Measurements from ENCODE around the gene WDR62.

WDR62 gene

GRCh38 chr19:36101550-36102327 is 47.0 kb downstream of the WDR62 start:
- Histone ChIP-seq H3K4me3 (ENCODE audit: low read depth, low read length) (no peak overlapping the region), H3K9ac (ENCODE audit: low read depth, low read length) (no peak overlapping the region), H3K27ac (ENCODE audit: low read depth, low read length) (no peak overlapping the region), H3K4me1 (ENCODE audit: control insufficient read depth, insufficient read depth, low read length) (no peaks in the 10 kb centered on the region), H3K36me3 (ENCODE audit: control insufficient read depth, insufficient read depth, low read length) (peaks cover 81% of the 10 kb centered on the region), H3K9me3 (ENCODE audit: control insufficient read depth, insufficient read depth, low read length) (no peaks in the 10 kb centered on the region), H3K27me3 (ENCODE audit: control insufficient read depth, insufficient read depth, low read length) (no peaks in the 10 kb centered on the region)

DNA sequence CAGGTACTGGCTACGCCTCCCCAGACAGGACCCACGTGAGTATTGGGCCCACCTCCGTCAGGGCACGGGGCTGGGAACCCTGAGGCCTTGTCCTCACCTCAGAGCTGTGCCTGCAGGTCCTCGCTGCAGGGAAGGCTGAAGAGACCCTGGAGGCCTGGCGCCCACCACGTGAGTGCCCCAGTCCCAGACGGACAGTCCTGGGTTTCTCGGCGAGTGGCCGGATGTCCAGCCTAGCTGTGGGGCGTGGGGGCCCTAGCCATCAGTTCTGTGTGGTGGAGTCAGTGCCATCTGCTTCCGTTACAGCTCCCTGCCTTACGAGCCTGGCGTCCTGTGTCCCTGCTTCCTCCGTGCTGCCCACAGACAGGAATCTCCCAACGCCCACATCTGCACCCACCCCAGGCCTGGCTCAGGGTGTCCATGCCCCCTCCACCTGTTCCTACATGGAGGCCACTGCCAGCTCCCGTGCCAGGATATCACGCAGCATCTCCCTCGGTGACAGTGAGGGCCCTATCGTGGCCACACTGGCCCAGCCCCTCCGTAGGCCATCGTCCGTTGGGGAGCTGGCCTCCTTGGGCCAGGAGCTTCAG is 48.4 kb downstream of the WDR62 start:
- H3K9ac ChIP-seq (ENCODE audit: low read depth, low read length): no peak overlapping the region
- H3K4me3 ChIP-seq (ENCODE audit: low read depth, low read length): no peak overlapping the region
- no peaks in the 10 kb centered on the region for H3K27me3 ChIP-seq (ENCODE audit: control insufficient read depth, insufficient read depth, low read length)
- H3K27ac ChIP-seq (ENCODE audit: low read depth, low read length): no peak overlapping the region
- no peaks in the 10 kb centered on the region for H3K4me1 ChIP-seq (ENCODE audit: control insufficient read depth, insufficient read depth, low read length)
- peaks cover 74% of the 10 kb centered on the region for H3K36me3 ChIP-seq (ENCODE audit: control insufficient read depth, insufficient read depth, low read length)
- H3K9me3 ChIP-seq (ENCODE audit: control insufficient read depth, insufficient read depth, low read length): no peaks in the 10 kb centered on the region

DNA sequence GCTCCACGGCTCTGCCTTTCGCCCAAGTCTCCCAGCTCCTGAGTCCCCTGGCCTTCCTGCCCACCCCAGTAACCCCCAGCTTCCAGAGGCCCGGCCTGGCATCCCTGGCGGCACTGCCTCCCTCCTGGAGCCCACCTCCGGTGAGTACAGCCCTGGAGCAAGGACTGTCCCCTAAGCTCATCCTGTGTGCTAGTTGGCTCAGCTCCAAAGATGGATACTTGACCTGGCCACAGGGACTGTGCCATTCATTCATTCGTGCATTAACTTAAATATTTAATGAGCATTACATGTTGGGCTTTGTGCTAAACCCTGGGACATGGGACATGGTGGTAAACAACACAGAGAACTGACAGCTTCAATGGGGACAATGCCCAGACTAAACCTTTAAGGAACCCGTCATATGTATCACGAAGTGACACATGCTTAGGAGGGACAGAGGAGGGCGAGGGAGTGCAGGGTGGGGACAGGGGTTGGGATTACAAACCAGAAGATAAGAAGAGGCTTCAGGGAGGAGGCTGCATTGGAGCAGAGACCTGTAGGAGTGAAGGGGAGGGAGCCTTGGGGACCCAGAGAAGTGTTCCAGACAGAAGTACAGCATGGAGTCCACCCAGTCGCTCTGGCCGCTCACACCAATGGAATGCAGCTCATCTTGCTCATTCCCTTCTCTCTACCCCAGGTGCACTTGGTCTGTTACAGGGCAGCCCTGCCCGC is 49.3 kb downstream of the WDR62 start:
- Histone ChIP-seq H3K36me3 (ENCODE audit: control insufficient read depth, insufficient read depth, low read length) (peaks cover 70% of the 10 kb centered on the region), H3K9me3 (ENCODE audit: control insufficient read depth, insufficient read depth, low read length) (no peaks in the 10 kb centered on the region), H3K27ac (ENCODE audit: low read depth, low read length) (no peak overlapping the region), H3K9ac (ENCODE audit: low read depth, low read length) (no peak overlapping the region), H3K4me1 (ENCODE audit: control insufficient read depth, insufficient read depth, low read length) (no peaks in the 10 kb centered on the region), H3K27me3 (ENCODE audit: control insufficient read depth, insufficient read depth, low read length) (no peaks in the 10 kb centered on the region), H3K4me3 (ENCODE audit: low read depth, low read length) (no peak overlapping the region)

DNA sequence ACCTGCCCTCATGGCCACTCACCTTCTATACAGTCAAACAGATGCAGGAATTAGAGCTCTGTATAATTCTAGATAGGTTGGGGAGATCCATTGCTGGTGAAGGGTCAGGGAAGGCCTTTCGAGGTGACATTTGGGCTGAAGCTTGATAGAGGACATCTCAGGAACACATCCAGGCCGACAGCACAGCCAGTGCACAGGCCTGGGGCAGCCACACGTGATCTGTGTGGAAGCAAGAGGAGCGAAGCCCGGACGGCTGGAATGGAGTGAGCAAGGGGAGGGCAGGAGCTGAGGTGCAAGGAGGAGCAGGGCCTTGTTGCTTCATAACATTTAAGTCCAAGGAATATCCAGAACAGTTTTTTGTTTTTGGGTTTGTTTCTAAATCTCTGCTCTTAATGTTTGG is 51.7 kb downstream of the WDR62 start:
- H3K4me3 ChIP-seq (ENCODE audit: low read depth, low read length): no peak overlapping the region

GRCh38 chr19:36106991-36107390 is 52.3 kb downstream of the WDR62 start:
- H3K27me3 ChIP-seq (ENCODE audit: control insufficient read depth, insufficient read depth, low read length): no peaks in the 10 kb centered on the region
- H3K36me3 ChIP-seq (ENCODE audit: control insufficient read depth, insufficient read depth, low read length): peaks cover 41% of the 10 kb centered on the region
- peaks cover 13% of the 10 kb centered on the region for H3K4me1 ChIP-seq (ENCODE audit: control insufficient read depth, insufficient read depth, low read length)
- no peak overlapping the region for H3K9ac ChIP-seq (ENCODE audit: low read depth, low read length)
- H3K27ac ChIP-seq (ENCODE audit: low read depth, low read length): no peak overlapping the region
- no peaks in the 10 kb centered on the region for H3K9me3 ChIP-seq (ENCODE audit: control insufficient read depth, insufficient read depth, low read length)
- no peak overlapping the region for H3K4me3 ChIP-seq (ENCODE audit: low read depth, low read length)

More for the DNA sequence above, 51.7 kb downstream of the WDR62 start:
- Histone ChIP-seq H3K4me1 (ENCODE audit: control insufficient read depth, insufficient read depth, low read length) (peaks cover 11% of the 10 kb centered on the region), H3K27me3 (ENCODE audit: control insufficient read depth, insufficient read depth, low read length) (no peaks in the 10 kb centered on the region), H3K27ac (ENCODE audit: low read depth, low read length) (no peak overlapping the region), H3K9me3 (ENCODE audit: control insufficient read depth, insufficient read depth, low read length) (no peaks in the 10 kb centered on the region), H3K9ac (ENCODE audit: low read depth, low read length) (no peak overlapping the region), H3K36me3 (ENCODE audit: control insufficient read depth, insufficient read depth, low read length) (peaks cover 46% of the 10 kb centered on the region)

- no peak overlapping the region for H3K27ac ChIP-seq (ENCODE audit: low read depth, low read length)
- no peak overlapping the region for H3K9ac ChIP-seq (ENCODE audit: low read depth, low read length)
- H3K4me3 ChIP-seq (ENCODE audit: low read depth, low read length): no peak overlapping the region
- H3K36me3 ChIP-seq (ENCODE audit: control insufficient read depth, insufficient read depth, low read length): peaks cover 39% of the 10 kb centered on the region
- H3K4me1 ChIP-seq (ENCODE audit: control insufficient read depth, insufficient read depth, low read length): peaks cover 13% of the 10 kb centered on the region
- H3K9me3 ChIP-seq (ENCODE audit: control insufficient read depth, insufficient read depth, low read length): no peaks in the 10 kb centered on the region
- H3K27me3 ChIP-seq (ENCODE audit: control insufficient read depth, insufficient read depth, low read length): no peaks in the 10 kb centered on the region
Measured at GRCh38 chr19:36108684-36109083, 54.0 kb downstream of the WDR62 start.

DNA sequence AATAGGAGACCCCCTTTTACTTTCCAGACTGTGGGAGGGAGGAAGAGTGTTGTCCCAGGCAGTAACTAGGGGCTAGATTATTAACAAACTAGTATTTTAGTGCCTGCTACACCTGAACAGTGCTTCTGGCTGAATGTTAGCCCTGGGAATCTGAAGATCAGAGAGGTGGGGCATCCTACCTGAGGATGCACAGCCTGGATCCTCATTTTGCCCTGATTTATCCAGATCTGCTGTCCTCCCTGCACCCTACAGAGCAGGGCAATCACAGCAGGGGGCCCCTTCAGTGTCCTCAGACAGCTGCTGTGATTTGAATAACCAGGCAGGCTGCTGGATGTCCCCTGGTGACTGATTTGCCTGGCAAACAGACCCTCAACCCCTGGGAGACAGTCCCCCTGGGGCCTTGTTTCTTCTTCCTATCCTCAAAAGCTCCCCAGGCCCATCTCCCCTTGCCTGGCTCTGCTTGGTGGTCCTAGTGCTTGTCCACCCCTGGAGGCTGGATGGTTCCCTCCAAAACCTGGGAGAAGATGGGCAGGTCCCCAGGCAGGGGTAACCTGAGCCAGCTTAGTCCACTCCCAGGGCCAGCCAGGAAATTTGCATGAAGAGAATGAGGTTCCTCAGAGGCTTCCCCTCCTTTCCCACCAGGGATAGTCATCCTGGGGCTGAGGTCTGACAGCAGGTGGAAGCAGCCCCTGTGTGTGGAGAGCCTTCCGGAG is 55.9 kb downstream of the WDR62 start, which contains the start of gene OVOL3:
Gene OVOL3, plus strand, starts transcription at position 657 of the 713 bp plus-strand sequence. CDS start 60 bp downstream, outside the sequence.
- H3K36me3 ChIP-seq (ENCODE audit: control insufficient read depth, insufficient read depth, low read length): peaks cover 21% of the 10 kb centered on the region
- no peak within 1 kb of the TSS for H3K9ac ChIP-seq (ENCODE audit: low read depth, low read length)
- peak within 1 kb of the TSS; percentile 64 for H3K27ac ChIP-seq (ENCODE audit: low read depth, low read length)
- H3K9me3 ChIP-seq (ENCODE audit: control insufficient read depth, insufficient read depth, low read length): no peaks in the 10 kb centered on the region
- peaks cover 13% of the 10 kb centered on the region for H3K4me1 ChIP-seq (ENCODE audit: control insufficient read depth, insufficient read depth, low read length)
- no peak within 1 kb of the TSS; the same call in 1 of the 2 replicates for H3K4me3 ChIP-seq (ENCODE audit: low read depth, low read length)
- H3K27me3 ChIP-seq (ENCODE audit: control insufficient read depth, insufficient read depth, low read length): no peaks in the 10 kb centered on the region

- H3K4me3 ChIP-seq (ENCODE audit: low read depth, low read length): no peak overlapping the region; the same call in 1 of the 2 replicates
- peaks cover 22% of the 10 kb centered on the region for H3K36me3 ChIP-seq (ENCODE audit: control insufficient read depth, insufficient read depth, low read length)
- peak overlapping the region; percentile 64 for H3K27ac ChIP-seq (ENCODE audit: low read depth, low read length)
- no peak overlapping the region for H3K9ac ChIP-seq (ENCODE audit: low read depth, low read length)
- H3K27me3 ChIP-seq (ENCODE audit: control insufficient read depth, insufficient read depth, low read length): no peaks in the 10 kb centered on the region
- H3K4me1 ChIP-seq (ENCODE audit: control insufficient read depth, insufficient read depth, low read length): peaks cover 13% of the 10 kb centered on the region
- H3K9me3 ChIP-seq (ENCODE audit: control insufficient read depth, insufficient read depth, low read length): no peaks in the 10 kb centered on the region
Measured at GRCh38 chr19:36111200-36111539, 56.5 kb downstream of the WDR62 start.

DNA sequence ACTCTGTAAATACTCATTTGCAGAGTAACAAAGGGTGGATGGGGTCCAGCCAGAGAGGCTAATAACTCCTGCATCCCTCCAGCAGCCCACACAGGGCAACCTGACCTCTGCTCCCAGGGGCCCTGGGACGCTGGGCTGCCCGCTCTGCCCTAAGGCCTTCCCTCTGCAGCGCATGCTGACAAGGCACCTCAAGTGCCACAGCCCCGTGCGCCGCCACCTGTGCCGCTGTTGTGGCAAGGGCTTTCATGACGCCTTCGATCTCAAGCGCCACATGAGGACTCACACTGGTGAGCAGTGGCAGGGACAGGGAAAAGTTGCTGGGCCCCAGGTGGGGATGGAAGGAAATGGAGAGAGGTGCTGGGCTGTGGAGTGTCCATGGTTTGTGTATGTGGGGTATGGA is 58.0 kb downstream of the WDR62 start:
- no peaks in the 10 kb centered on the region for H3K9me3 ChIP-seq (ENCODE audit: control insufficient read depth, insufficient read depth, low read length)
- H3K27me3 ChIP-seq (ENCODE audit: control insufficient read depth, insufficient read depth, low read length): no peaks in the 10 kb centered on the region
- H3K27ac ChIP-seq (ENCODE audit: low read depth, low read length): no peak overlapping the region
- no peak overlapping the region for H3K4me3 ChIP-seq (ENCODE audit: low read depth, low read length)
- no peak overlapping the region for H3K9ac ChIP-seq (ENCODE audit: low read depth, low read length)
- H3K36me3 ChIP-seq (ENCODE audit: control insufficient read depth, insufficient read depth, low read length): peaks cover 27% of the 10 kb centered on the region
- H3K4me1 ChIP-seq (ENCODE audit: control insufficient read depth, insufficient read depth, low read length): peaks cover 13% of the 10 kb centered on the region

- H3K9me3 ChIP-seq (ENCODE audit: control insufficient read depth, insufficient read depth, low read length): no peaks in the 10 kb centered on the region
- H3K9ac ChIP-seq (ENCODE audit: low read depth, low read length): 0 out of 2 replicates have a peak overlapping the region, but pooled peaks have one; percentile 85
- no peaks in the 10 kb centered on the region for H3K27me3 ChIP-seq (ENCODE audit: control insufficient read depth, insufficient read depth, low read length)
- H3K4me3 ChIP-seq (ENCODE audit: low read depth, low read length): peak overlapping the region; percentile 99
- H3K36me3 ChIP-seq (ENCODE audit: control insufficient read depth, insufficient read depth, low read length): peaks cover 34% of the 10 kb centered on the region
- no peak overlapping the region for H3K27ac ChIP-seq (ENCODE audit: low read depth, low read length)
- peaks cover 13% of the 10 kb centered on the region for H3K4me1 ChIP-seq (ENCODE audit: control insufficient read depth, insufficient read depth, low read length)
Measured at GRCh38 chr19:36113425-36113824, 58.7 kb downstream of the WDR62 start.
